Left lung (tissue), 10 donors: ENCODE measurements around the gene CLP1. TPM values are rescaled to one million over a fixed set of nuclear protein-coding genes. Genes with fewer than 3 reads are reported as not detected.

ENCODE experiments used
- ATAC-seq: fragments of 200-7000 bp; cut with Tn5 transposase; one replicate; pipeline ENCODE4 v1.9.1; 2020; ENCODE audit warnings: moderate library complexity
- DNase-seq, 4 donors: peaks; one replicate each; pipeline ENCODE4 v3.0.0-alpha.2; 2013 to 2020
- H3K27ac ChIP-seq, 2 donors: fragments of 200-600 bp; sonication (generic) in 1 of 2; one replicate each; pipeline versions ENCODE4 v1.5.0 to v1.8.0; 2020 to 2021
- H3K27me3 ChIP-seq, 2 donors: fragments of 200-600 bp; sonication (generic) in 1 of 2; one replicate each; pipeline versions ENCODE4 v1.5.0 to v1.8.0; 2020 to 2021
- H3K36me3 ChIP-seq, 2 donors: fragments of 200-600 bp; sonication (generic) in 1 of 2; one replicate each; pipeline versions ENCODE4 v1.5.0 to v1.8.0; 2020 to 2021
- H3K4me1 ChIP-seq, 2 donors: fragments of 200-600 bp; one replicate each; pipeline ENCODE4 v1.8.0; 2021
- H3K4me3 ChIP-seq, 2 donors: fragments of 200-600 bp; sonication (generic) in 1 of 2; one replicate each; pipeline versions ENCODE4 v1.5.0 to v1.8.0; 2020 to 2021; ENCODE audit warnings: mild to moderate bottlenecking in 1 of 2
- H3K9me3 ChIP-seq, 2 donors: fragments of 200-600 bp; sonication (generic) in 1 of 2; one replicate each; pipeline versions ENCODE4 v1.5.0 to v1.8.0; 2020 to 2021
- intact Hi-C, 2 donors: fragments of 100-400 bp; cut with DNase I; formaldehyde crosslinking; loops; one replicate each; pipeline versions ENCODE4 v1.11.2 to v1.14.2; 2022
- polyA plus RNA-seq, 6 donors: library from polyadenylated mRNA; unstranded; fragments of 120-200 nt; gene quantifications; one replicate each; pipeline ENCODE4 v1.2.1, GENCODE V29; 2013; ENCODE audit not compliant: insufficient read length in 6 of 6
- total RNA-seq, 2 donors: library from RNA; stranded (reverse); fragmentation: NEBNext Ultra II Directional; extraction: Animal tissue kit (Norgen Biotek cat#: 25700); gene quantifications; one replicate each; pipeline ENCODE4 v1.2.1, GENCODE V29; 2021
- TF ChIP-seq, protein P1 (sequence below), 2 donors: fragments of 200-600 bp; sonication (generic) in 1 of 2; IDR thresholded peaks; one replicate each; pipeline versions ENCODE4 v1.5.0 to v1.8.0; 2021; ENCODE audit warnings: antibody characterized with exemption in 2 of 2
- donor health status: DM: no; HTN: yes; CAD: no.
- donor health status: DM: no; HTN: no; CAD: no.

The CLP1 gene
- total and polyA plus RNA-seq, 8 donors: 10.1 to 14.3 (median 13.1) TPM

DNA sequence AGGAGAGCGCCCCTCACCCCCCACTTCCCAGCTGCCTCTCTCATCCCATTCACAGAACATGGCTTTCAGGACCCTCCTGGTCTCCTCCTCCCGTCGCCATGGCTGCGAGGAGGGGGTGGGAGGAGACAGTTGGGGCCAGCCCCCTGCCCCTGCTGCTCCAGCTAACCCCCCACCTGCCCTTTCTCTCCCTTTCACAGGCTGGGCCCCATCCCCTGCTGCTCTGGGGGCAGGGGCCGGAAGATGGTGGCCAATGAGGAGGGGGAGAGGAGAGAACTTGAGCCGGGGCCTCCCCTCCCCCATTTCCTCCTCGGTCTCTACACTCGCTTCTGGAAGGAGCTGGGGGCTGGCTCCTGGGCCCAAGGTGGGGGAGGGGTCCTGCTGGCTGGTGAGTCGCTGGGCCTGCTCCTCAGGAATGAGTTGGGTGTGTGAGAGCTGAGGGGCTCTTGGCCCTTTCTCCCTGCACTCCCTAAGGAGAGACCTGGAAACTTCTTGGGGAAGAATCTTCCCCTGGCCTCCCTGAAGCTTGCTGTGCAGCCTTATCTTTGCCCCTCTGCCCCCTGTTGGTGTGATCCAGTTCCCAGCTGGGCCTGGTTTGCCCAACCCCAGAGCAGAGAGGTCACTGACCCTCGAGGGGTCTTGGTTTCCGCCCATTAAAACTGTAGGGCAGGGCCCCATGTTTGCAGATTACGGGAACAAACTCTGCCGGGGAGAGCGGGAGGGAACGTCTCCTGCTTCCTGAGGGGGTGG is 18.1 kb upstream of the CLP1 start:
- no peaks in the 10 kb centered on the region for H3K9me3 ChIP-seq
- peaks cover 19 to 38% of the 10 kb centered on the region in 2 donors for H3K4me1 ChIP-seq
- TF ChIP-seq, protein P1, sequence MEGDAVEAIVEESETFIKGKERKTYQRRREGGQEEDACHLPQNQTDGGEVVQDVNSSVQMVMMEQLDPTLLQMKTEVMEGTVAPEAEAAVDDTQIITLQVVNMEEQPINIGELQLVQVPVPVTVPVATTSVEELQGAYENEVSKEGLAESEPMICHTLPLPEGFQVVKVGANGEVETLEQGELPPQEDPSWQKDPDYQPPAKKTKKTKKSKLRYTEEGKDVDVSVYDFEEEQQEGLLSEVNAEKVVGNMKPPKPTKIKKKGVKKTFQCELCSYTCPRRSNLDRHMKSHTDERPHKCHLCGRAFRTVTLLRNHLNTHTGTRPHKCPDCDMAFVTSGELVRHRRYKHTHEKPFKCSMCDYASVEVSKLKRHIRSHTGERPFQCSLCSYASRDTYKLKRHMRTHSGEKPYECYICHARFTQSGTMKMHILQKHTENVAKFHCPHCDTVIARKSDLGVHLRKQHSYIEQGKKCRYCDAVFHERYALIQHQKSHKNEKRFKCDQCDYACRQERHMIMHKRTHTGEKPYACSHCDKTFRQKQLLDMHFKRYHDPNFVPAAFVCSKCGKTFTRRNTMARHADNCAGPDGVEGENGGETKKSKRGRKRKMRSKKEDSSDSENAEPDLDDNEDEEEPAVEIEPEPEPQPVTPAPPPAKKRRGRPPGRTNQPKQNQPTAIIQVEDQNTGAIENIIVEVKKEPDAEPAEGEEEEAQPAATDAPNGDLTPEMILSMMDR (IDR thresholded peaks at IDR 0.05): no peak
- intact Hi-C loops: loop anchor here in 1 of 2 donors (5.0 kb wide), 1 partner anchor 72 kb away; the partner anchor contains the start of gene UBE2L6
- DNase-seq (peak in 2 of 4 donors; percentile 68 to 92), ATAC-seq (peak; percentile 1)
- peaks cover 0 to 36% of the 10 kb centered on the region in 2 donors for H3K27me3 ChIP-seq
- H3K27ac ChIP-seq: peak overlapping the region in 1 of 2 donors; percentile 45
- no peaks in the 10 kb centered on the region for H3K36me3 ChIP-seq
- H3K4me3 ChIP-seq: peak overlapping the region; percentile 62 to 65

DNA sequence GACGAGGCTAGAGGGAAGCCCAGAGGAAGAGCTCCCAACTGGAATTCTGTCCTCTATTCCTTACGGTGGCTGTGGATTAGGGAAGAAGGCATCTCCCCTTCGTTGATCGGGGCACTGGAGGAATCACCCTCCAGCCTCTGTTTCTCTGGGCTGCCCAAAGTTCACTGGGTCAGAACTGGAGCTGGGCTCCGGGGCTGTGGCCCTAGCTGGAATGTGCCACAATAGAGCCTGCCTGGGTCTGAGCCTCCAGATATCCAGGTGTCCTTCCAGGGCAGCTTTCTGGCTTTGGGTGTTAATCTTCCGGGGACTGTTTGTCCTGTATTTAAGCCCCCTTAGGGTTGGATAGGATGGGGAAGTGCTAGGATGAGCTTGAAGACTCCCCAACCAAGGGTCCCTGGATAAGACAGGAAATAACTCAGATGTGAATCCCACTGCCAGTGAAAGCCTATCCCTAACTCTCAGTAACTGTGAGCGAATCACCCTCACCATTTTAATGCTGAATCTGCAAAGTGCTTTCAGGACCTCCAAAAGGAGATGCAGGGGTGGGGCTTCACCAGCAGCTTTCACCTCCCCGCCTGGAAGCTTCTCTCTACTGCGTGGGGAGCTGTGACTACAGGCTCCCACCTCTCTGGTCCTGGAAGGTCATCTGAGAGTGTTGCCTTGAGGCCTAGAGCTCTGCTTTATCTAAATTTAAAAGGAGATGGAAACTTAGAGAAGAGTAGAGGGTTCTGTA is 17.3 kb upstream of the CLP1 start:
- Histone ChIP-seq H3K4me1 (peaks cover 26 to 45% of the 10 kb centered on the region in 2 donors), H3K36me3 (no peaks in the 10 kb centered on the region), H3K27ac (peak overlapping the region in 1 of 2 donors; percentile 45), H3K4me3 (peak overlapping the region; percentile 62 to 65), H3K9me3 (no peaks in the 10 kb centered on the region), H3K27me3 (peaks cover 0 to 41% of the 10 kb centered on the region in 2 donors)
- DNase-seq (no peak), ATAC-seq (no peak)
- intact Hi-C loops: loop anchor here in 1 of 2 donors (5.0 kb wide), 1 partner anchor 73 kb away; the partner anchor contains the start of gene UBE2L6
- TF ChIP-seq, protein P1 (IDR thresholded peaks at IDR 0.05): no peak

DNA sequence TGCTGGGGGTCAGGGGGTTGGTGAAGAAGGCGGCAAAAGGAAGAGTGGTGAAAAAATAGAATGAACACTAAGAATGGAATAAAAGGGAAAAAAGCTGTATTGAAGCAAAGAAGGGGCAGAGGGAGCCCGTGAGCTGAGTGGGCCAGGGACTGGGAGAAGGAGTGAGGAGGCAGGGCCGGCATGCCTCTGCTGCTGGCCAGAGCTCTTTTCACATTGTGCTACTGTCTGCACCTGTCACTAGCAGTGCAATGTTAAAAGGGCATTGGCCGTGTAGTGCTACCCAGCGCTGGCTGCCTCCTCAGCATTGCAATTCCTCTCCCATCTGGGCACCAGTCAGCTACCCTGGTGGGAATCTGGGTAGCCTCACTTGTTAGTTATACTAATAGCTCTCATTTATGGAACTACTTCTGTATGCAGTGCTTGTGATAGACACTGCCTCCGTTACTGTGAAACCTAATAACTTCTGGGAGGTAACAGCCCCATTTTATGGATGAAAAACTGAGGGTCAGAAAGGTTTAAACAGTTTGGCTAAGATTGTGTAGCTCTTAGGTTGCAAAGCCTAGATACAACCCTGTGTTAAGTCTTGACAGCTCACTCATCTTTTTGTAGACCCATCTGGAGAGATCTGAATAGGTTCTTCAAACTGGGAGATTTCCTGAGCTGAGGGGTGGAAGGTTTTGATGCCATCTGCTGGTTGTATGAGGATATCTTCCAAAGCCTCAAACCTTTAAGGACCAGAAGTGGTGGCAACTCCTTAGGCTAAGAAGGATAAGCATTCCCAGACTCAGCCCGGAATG is 16.4 kb upstream of the CLP1 start:
- TF ChIP-seq, protein P1 (IDR thresholded peaks at IDR 0.05): peak; percentile 39 to 52
- H3K9me3 ChIP-seq: no peaks in the 10 kb centered on the region
- intact Hi-C loops: loop anchor here in 1 of 2 donors (5.0 kb wide), 1 partner anchor 74 kb away; the partner anchor contains the start of gene UBE2L6
- H3K4me3 ChIP-seq: no peak overlapping the region
- peaks cover 0 to 50% of the 10 kb centered on the region in 2 donors for H3K27me3 ChIP-seq
- no peaks in the 10 kb centered on the region for H3K36me3 ChIP-seq
- ATAC-seq: peak; percentile 30
- no peak overlapping the region for H3K27ac ChIP-seq
- DNase-seq: no peak
- peaks cover 35 to 55% of the 10 kb centered on the region in 2 donors for H3K4me1 ChIP-seq

DNA sequence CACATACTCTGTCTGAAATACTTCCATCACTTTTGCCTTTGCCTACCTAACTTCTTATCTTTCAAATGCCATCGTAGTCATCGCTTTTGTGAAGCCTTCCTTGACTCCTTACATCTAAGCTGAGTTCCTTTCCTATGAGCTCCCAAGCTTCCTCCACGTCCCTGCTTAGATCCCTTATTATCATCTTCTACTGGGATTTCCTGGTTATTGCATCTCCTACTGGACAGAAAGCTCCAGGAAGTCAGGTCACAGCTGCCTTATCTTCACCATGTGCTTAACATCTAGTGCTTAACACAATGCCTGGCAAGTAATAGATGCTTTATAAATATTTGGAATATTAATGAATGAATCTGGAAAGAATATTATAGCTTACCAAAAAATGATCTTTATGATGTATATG is 13.8 kb upstream of the CLP1 start:
- Histone ChIP-seq H3K9me3 (no peaks in the 10 kb centered on the region), H3K4me1 (peaks cover 36 to 69% of the 10 kb centered on the region in 2 donors), H3K36me3 (no peaks in the 10 kb centered on the region), H3K27me3 (peaks cover 22 to 54% of the 10 kb centered on the region in 2 donors), H3K27ac (no peak overlapping the region), H3K4me3 (no peak overlapping the region)
- DNase-seq: no peak
- ATAC-seq: no peak
- intact Hi-C loops: loop anchor here in 1 of 2 donors (5.0 kb wide), 1 partner anchor 77 kb away; the partner anchor contains the start of gene UBE2L6
- TF ChIP-seq, protein P1 (IDR thresholded peaks at IDR 0.05): peak in 1 of 2 donors; percentile 12
